ENCODE data around the gene AGK. TPM values are rescaled to one million over a fixed set of nuclear protein-coding genes. Genes with fewer than 3 reads are reported as not detected.
A peak's percentile ranks its signal among the peaks of the same experiment; 100 is the strongest.
"Not testable (repeated sequence)": the region's sequence is repeated elsewhere in the genome, so short reads cannot be mapped to it uniquely, and the experiment has no call there.

The AGK gene
- total RNA-seq, 2 experiments from 2014 or later = 41.0 to 41.2 TPM

GRCh38 chr7:141575654-141576448 is 24.6 kb downstream of the AGK start:
- CTCF ChIA-PET = no interaction called here
- ATAC-seq (no peak), DNase-seq (no peak)
- peaks cover 15% of the 10 kb centered on the region for H3K9me3 Mint-ChIP-seq (ENCODE audit: insufficient read depth)
- no peaks in the 10 kb centered on the region for H3K4me1 Mint-ChIP-seq (ENCODE audit: low read depth)
- POLR2A ChIA-PET = no interaction called here
- H3K27me3 Mint-ChIP-seq (ENCODE audit: low read depth) = no peaks in the 10 kb centered on the region
- peaks cover 60% of the 10 kb centered on the region for H3K36me3 Mint-ChIP-seq (ENCODE audit: low read depth)
- H3K4me3 Mint-ChIP-seq = no peak overlapping the region
- H3K27ac Mint-ChIP-seq = no peak overlapping the region

DNA sequence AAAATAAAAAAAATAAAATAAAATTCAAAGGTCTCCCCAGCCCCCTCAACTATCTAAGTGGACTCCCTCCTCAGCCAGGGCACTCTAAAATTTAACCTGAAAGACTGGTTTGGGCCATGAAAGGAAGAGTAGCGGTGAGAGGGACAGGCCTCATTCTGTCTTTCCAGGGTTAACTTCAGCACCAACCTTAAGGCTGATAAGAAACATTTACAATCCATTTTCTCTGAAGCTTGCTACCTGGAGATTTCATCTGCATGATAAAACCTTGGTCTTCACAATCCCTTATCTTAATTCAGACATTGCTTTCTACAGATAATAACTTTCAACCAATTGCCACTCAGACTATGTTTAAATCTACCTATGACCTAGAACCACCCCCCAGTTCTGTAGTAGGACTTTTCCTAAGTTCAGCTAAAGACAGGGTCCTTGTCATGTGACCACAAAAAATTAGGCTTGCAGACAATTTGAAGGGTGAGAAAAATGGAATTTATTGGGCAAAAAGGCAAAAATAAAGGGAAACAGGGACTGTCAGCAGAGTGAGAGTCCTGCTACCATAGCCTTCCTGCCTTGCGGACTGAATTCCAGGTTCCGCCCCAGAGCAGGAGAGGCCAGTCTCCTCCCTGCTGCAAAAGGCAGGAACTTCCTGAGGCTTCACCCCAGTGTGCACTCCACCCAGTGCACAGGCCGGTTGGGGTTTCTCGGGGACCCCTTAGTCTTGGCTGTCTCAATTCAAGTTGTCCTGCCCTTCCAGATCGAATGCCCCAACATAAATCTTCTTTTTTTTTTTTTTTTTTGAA is 26.0 kb downstream of the AGK start:
- CTCF ChIA-PET = no interaction called here
- Mint-ChIP-seq H3K4me1 (ENCODE audit: low read depth) (no peaks in the 10 kb centered on the region), H3K36me3 (ENCODE audit: low read depth) (peaks cover 49% of the 10 kb centered on the region), H3K27ac (no peak overlapping the region), H3K9me3 (ENCODE audit: insufficient read depth) (peaks cover 15% of the 10 kb centered on the region), H3K4me3 (no peak overlapping the region), H3K27me3 (ENCODE audit: low read depth) (no peaks in the 10 kb centered on the region)
- ATAC-seq (no peak), DNase-seq (no peak)
- POLR2A ChIA-PET = no interaction called here

DNA sequence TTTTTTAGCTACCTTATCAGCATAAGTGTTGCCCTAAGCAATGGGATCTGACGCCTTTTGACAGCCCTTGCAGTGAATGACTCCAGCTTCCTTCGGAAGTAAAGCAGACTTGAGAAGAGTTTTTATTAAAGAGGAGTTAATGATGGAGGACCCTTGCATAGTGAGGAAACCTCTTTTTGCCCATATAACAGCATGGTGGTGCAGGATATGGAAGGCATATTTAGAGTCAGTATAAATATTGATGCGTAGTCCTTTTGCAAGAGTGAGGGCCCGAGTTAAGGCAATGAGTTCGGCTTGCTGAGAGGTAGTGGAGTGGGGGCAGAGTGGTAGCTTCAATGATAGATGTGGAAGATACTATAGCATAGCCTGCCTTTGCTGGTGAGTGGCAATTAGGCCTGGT is 28.7 kb downstream of the AGK start:
- not testable (repeated sequence) for H3K27ac Mint-ChIP-seq, H3K4me3 Mint-ChIP-seq
- H3K9me3 Mint-ChIP-seq (ENCODE audit: insufficient read depth) = peaks cover 11% of the 10 kb centered on the region

DNA sequence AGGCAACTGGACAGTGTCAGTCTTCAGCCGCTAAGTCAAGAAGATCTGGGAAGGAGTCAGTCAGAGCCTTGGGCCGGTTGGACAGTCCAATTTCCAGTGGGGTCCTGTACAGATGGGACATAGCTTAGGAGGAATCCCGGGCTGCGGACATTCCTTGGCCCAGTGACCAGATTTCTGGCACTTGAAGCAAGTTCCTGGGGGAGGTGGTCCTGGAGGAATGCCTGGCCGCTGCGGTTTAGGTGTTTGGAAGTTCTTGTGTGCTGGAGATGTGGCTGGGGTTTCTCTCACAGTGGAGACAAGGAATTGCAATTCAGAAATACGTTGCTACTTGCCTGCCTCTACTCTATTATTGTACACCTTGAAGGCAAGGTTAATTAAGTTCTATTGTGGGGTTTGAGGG is 30.9 kb downstream of the AGK start:
- H3K27me3 Mint-ChIP-seq (ENCODE audit: low read depth); DNase-seq; H3K27ac Mint-ChIP-seq; ATAC-seq; H3K4me3 Mint-ChIP-seq; CTCF ChIA-PET; POLR2A ChIA-PET; H3K9me3 Mint-ChIP-seq (ENCODE audit: insufficient read depth): not testable (repeated sequence)
- Mint-ChIP-seq H3K36me3 (ENCODE audit: low read depth) (peaks cover 18% of the 10 kb centered on the region), H3K4me1 (ENCODE audit: low read depth) (peaks cover 25% of the 10 kb centered on the region)

More for the DNA sequence above, 28.7 kb downstream of the AGK start:
- POLR2A ChIA-PET; DNase-seq; H3K27me3 Mint-ChIP-seq (ENCODE audit: low read depth); CTCF ChIA-PET; H3K4me1 Mint-ChIP-seq (ENCODE audit: low read depth); ATAC-seq: not testable (repeated sequence)
- H3K36me3 Mint-ChIP-seq (ENCODE audit: low read depth) = peaks cover 25% of the 10 kb centered on the region

DNA sequence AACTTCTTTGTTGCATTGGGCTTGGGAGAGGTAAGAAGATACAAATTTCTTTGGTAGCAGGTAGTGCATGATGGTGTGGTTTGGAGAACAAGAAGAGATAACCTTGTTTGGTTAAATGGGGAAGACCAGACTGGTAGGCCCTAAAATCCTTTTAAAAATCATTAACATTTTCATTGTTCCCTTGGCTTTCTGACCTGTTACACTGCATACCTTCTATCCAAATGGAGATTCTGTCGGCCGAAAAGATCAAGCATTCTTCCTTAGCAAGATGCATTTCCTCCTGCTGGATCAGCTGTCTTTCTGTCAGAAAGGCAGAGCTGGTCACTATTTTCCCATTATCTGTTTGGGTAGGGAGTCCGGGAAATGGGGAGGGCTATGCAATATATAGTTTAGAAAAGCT is 33.7 kb downstream of the AGK start:
- ATAC-seq (no peak), DNase-seq (no peak)
- Mint-ChIP-seq H3K27ac (no peak overlapping the region), H3K36me3 (ENCODE audit: low read depth) (peaks cover 28% of the 10 kb centered on the region), H3K4me1 (ENCODE audit: low read depth) (peaks cover 29% of the 10 kb centered on the region), H3K9me3 (ENCODE audit: insufficient read depth) (no peaks in the 10 kb centered on the region), H3K27me3 (ENCODE audit: low read depth) (no peaks in the 10 kb centered on the region), H3K4me3 (no peak overlapping the region)
- ChIA-PET CTCF (interaction anchor here (1.3 kb wide), 1 partner anchor 51 kb away, joined by 4 read pairs; no protein-coding TSS in a partner anchor), POLR2A (no interaction called here)

DNA sequence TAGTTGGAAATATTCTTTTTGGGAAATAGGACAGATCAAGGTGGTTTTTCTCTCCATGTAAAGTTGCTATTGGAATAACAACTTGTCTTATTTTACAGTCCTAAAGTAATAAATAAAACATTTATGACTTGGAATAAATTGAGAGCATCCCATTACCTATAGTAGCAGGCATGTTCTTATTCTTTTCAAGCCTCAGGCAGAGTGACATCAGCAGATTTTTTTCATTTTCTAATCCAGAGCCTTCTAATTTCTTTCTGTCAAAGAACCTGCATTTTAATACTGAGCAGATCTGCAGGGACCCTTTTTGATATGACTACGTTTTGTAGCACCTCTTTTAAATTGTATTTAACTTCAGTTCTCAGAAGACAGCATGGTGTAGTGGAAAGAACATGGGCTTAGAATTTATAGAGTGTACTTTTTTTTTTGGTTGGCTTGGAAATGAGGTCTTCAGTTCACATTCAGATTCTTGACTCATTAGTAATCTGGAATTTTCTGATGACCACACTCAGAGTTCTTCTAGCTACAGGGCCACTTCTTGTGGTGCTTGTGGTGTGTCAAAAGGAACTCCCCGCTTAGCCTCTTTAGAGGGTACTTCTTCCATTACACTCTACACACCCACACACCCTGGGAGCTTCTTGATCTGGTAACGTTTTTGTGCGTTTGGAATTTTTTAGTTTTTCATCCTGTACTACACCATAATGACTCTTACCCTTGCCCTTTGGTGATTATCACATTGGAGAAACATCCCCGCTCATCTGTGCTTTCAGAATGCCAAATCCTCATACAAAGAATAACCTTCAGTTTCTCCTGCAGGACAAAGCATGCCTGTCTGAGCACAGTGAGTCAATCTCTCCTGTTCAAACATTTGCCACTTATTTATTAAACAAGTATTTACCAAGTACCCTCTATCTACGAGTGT is 34.6 kb downstream of the AGK start:
- Mint-ChIP-seq H3K4me3 (no peak overlapping the region), H3K9me3 (ENCODE audit: insufficient read depth) (no peaks in the 10 kb centered on the region), H3K27me3 (ENCODE audit: low read depth) (no peaks in the 10 kb centered on the region), H3K36me3 (ENCODE audit: low read depth) (peaks cover 36% of the 10 kb centered on the region), H3K27ac (peak overlapping the region; percentile 23), H3K4me1 (ENCODE audit: low read depth) (peaks cover 36% of the 10 kb centered on the region)
- ChIA-PET POLR2A (interaction anchor here (0.8 to 1.4 kb wide), 2 partner anchors 34 to 35 kb away, joined by 3 read pairs; partner anchors contain the start of gene AGK), CTCF (interaction anchor here (1.3 kb wide), 2 partner anchors 52 kb away, joined by 3 to 4 read pairs; no protein-coding TSS in a partner anchor)
- ATAC-seq (peak; percentile 42), DNase-seq (no peak)

DNA sequence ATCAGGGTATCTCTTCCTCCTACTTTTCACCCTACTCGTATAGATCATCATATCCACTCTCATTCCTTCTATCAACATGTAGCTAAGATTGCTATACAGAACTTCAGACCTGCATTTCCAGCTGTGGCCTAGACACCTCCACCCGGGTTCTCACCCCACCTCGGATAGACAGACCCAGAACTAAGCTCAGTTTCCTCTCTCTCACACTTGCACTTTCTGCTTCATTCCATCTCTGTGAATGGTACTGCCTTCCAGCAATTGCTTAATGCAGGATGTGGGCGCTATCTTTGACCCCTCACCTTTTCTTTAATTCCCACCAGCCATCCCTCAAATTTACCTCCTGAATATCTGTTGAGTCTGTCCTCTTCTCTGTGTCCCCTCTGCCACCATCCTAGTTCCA is 35.7 kb downstream of the AGK start:
- peak overlapping the region; percentile 14 for H3K27ac Mint-ChIP-seq
- no peaks in the 10 kb centered on the region for H3K27me3 Mint-ChIP-seq (ENCODE audit: low read depth)
- peaks cover 37% of the 10 kb centered on the region for H3K36me3 Mint-ChIP-seq (ENCODE audit: low read depth)
- no peak for ATAC-seq
- no peak for DNase-seq
- peaks cover 36% of the 10 kb centered on the region for H3K4me1 Mint-ChIP-seq (ENCODE audit: low read depth)
- no peaks in the 10 kb centered on the region for H3K9me3 Mint-ChIP-seq (ENCODE audit: insufficient read depth)
- no peak overlapping the region for H3K4me3 Mint-ChIP-seq
- ChIA-PET POLR2A (interaction anchor here (1.4 kb wide), 1 partner anchor 35 kb away, joined by 3 read pairs; no protein-coding TSS in a partner anchor), CTCF (interaction anchor here (1.3 kb wide), 1 partner anchor 53 kb away, joined by 3 read pairs; no protein-coding TSS in a partner anchor)

- POLR2A ChIA-PET = no interaction called here
Observed at GRCh38 chr7:141587304-141587703, 36.1 kb downstream of the AGK start.

DNA sequence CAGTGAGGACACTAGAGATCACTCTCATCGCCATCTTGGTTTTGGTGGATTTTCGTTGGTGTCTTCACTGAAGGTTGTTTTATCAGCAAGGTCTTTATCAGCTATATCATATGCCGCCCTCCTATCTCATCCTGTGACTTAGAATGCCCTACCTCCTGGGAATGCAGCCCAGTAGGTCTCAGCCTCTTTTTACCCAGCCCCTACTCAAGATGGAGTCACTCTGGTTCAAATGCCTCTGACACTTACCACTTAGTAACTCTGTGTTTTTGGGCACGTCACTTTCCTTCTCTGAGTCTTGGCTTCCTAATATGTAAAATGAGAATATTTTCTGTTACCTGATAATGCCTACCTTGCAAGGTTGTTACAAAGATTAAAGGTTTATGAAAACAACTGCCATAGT is 37.7 kb downstream of the AGK start:
- DNase-seq = no peak
- Mint-ChIP-seq H3K9me3 (ENCODE audit: insufficient read depth) (no peaks in the 10 kb centered on the region), H3K4me3 (no peak overlapping the region), H3K36me3 (ENCODE audit: low read depth) (peaks cover 50% of the 10 kb centered on the region), H3K27me3 (ENCODE audit: low read depth) (no peaks in the 10 kb centered on the region), H3K27ac (no peak overlapping the region), H3K4me1 (ENCODE audit: low read depth) (peaks cover 37% of the 10 kb centered on the region)
- ATAC-seq = no peak
- ChIA-PET CTCF (interaction anchor here (1.1 kb wide), 1 partner anchor 864 kb away, joined by 3 read pairs; no protein-coding TSS in a partner anchor), POLR2A (no interaction called here)

More at GRCh38 chr7:141587304-141587703, 36.1 kb downstream of the AGK start:
- H3K27ac Mint-ChIP-seq = peak overlapping the region; percentile 27
- H3K4me3 Mint-ChIP-seq = no peak overlapping the region
- peaks cover 36% of the 10 kb centered on the region for H3K4me1 Mint-ChIP-seq (ENCODE audit: low read depth)
- no peak for DNase-seq
- peaks cover 39% of the 10 kb centered on the region for H3K36me3 Mint-ChIP-seq (ENCODE audit: low read depth)
- CTCF ChIA-PET = no interaction called here
- no peak for ATAC-seq
- H3K9me3 Mint-ChIP-seq (ENCODE audit: insufficient read depth) = no peaks in the 10 kb centered on the region
- no peaks in the 10 kb centered on the region for H3K27me3 Mint-ChIP-seq (ENCODE audit: low read depth)

DNA sequence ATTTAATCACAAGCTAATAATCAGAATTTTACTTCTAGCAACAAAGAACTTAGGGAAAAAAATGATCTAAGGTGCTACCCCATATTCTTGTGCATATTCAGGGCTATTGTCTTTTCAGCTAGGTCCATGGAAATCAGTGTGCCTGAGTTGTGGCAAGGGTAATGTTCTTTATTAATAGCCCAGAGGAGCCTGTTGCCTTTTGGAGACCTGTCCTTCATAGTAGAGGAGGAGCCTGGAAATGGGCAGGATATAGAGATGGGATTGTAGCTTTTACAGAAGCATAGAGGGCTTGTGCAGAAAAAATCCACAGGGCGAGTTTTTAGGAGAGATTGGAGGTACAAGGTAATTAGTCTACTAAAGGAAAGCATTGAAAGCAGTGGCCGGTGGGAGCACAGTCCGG is 38.9 kb downstream of the AGK start:
- Mint-ChIP-seq H3K9me3 (ENCODE audit: insufficient read depth) (no peaks in the 10 kb centered on the region), H3K27me3 (ENCODE audit: low read depth) (no peaks in the 10 kb centered on the region), H3K27ac (no peak overlapping the region), H3K4me1 (ENCODE audit: low read depth) (peaks cover 31% of the 10 kb centered on the region), H3K4me3 (no peak overlapping the region), H3K36me3 (ENCODE audit: low read depth) (peaks cover 57% of the 10 kb centered on the region)
- ChIA-PET CTCF (interaction anchor here (1.1 to 1.2 kb wide), 2 partner anchors 21 to 865 kb away, joined by 3 read pairs; no protein-coding TSS in a partner anchor), POLR2A (no interaction called here)
- ATAC-seq (no peak), DNase-seq (no peak)

GRCh38 chr7:141590666-141591065 is 39.5 kb downstream of the AGK start:
- no peak overlapping the region for H3K27ac Mint-ChIP-seq

More at GRCh38 chr7:141590666-141591065, 39.5 kb downstream of the AGK start:
- Mint-ChIP-seq H3K4me1 (ENCODE audit: low read depth) (peaks cover 25% of the 10 kb centered on the region), H3K27me3 (ENCODE audit: low read depth) (no peaks in the 10 kb centered on the region), H3K4me3 (no peak overlapping the region), H3K9me3 (ENCODE audit: insufficient read depth) (no peaks in the 10 kb centered on the region), H3K36me3 (ENCODE audit: low read depth) (peaks cover 59% of the 10 kb centered on the region)
- CTCF ChIA-PET = interaction anchor here (1.2 kb wide), 1 partner anchor 20 kb away, joined by 3 read pairs; no protein-coding TSS in a partner anchor
- DNase-seq (no peak), ATAC-seq (no peak)
- POLR2A ChIA-PET = no interaction called here
